Hepatocyte (in vitro differentiated cells): ENCODE measurements around the gene C11orf42. TPM values are rescaled to one million over a fixed set of nuclear protein-coding genes. Genes with fewer than 3 reads are reported as not detected.
A peak's percentile ranks its signal among the peaks of the same experiment; 100 is the strongest.
"Not testable (repeated sequence)": the region's sequence is repeated elsewhere in the genome, so short reads cannot be mapped to it uniquely, and the experiment has no call there.

Experiments used
- DNase-seq: peaks from one replicate; pipeline ENCODE4 v3.0.0-alpha.2; 2016; ENCODE audit warnings: low spot score
- H2AFZ ChIP-seq: fragments of 200-600 bp; sonication (generic); 2 replicates; pipeline ENCODE4 v1.6.0; 2016; ENCODE audit warnings: antibody characterized with exemption, mild to moderate bottlenecking
- H3K27ac ChIP-seq: fragments of 200-600 bp; sonication (generic); 2 replicates; pipeline ENCODE4 v1.5.1; 2016; ENCODE audit warnings: mild to moderate bottlenecking
- H3K27me3 ChIP-seq: fragments of 200-600 bp; sonication (generic); 2 replicates; pipeline ENCODE4 v1.6.1; 2016
- H3K36me3 ChIP-seq: fragments of 200-600 bp; sonication (generic); replicated peaks from 2 replicates; pipeline ENCODE4 v1.5.1; 2016; ENCODE audit warnings: low read depth; ENCODE audit not compliant: insufficient read depth
- H3K4me1 ChIP-seq: fragments of 200-600 bp; sonication (generic); 2 replicates; pipeline ENCODE4 v1.5.1; 2016; ENCODE audit warnings: mild to moderate bottlenecking, moderate library complexity; ENCODE audit not compliant: insufficient read depth
- H3K4me2 ChIP-seq: fragments of 200-600 bp; sonication (generic); 2 replicates; pipeline ENCODE4 v1.6.0; 2016
- H3K4me3 ChIP-seq: fragments of 200-600 bp; sonication (generic); 2 replicates; pipeline ENCODE4 v1.5.1; 2016; ENCODE audit warnings: mild to moderate bottlenecking
- H3K79me2 ChIP-seq: fragments of 200-600 bp; sonication (generic); 2 replicates; pipeline ENCODE4 v1.6.0; 2017; ENCODE audit warnings: mild to moderate bottlenecking
- H3K9me2 ChIP-seq: fragments of 200-600 bp; sonication (generic); replicated peaks from 2 replicates; pipeline ENCODE4 v1.6.0; 2017; ENCODE audit warnings: mild to moderate bottlenecking; ENCODE audit not compliant: insufficient read depth
- H3K9me3 ChIP-seq: fragments of 200-600 bp; sonication (generic); 2 replicates; pipeline ENCODE4 v1.5.1; 2016; ENCODE audit warnings: low read depth, mild to moderate bottlenecking
- H4K20me1 ChIP-seq: fragments of 200-600 bp; sonication (generic); 2 replicates; pipeline ENCODE4 v1.6.0; 2016; ENCODE audit warnings: mild to moderate bottlenecking; ENCODE audit not compliant: insufficient read depth, poor library complexity, severe bottlenecking
- EZH2 ChIP-seq: fragments of 200-600 bp; sonication (generic); IDR thresholded peaks from 2 replicates; pipeline ENCODE4 v1.6.1; 2016; ENCODE audit warnings: antibody characterized with exemption, mild to moderate bottlenecking, borderline replicate concordance
- EZH2phosphoT487 ChIP-seq: fragments of 200-600 bp; sonication (generic); IDR thresholded peaks from one replicate; pipeline ENCODE4 v1.6.1; 2018; ENCODE audit warnings: antibody characterized with exemption, mild to moderate bottlenecking, low read depth, moderate library complexity; ENCODE audit not compliant: unreplicated experiment, severe bottlenecking
- WGBS: methylation state at CpG from one replicate; pipeline ENCODE4 v1.1.6; 2016; ENCODE audit warnings: low lambda C conversion rate; ENCODE audit errors: missing lambda C conversion rate; 5-methylcytosine and 5-hydroxymethylcytosine counted together
- polyA plus RNA-seq: library from polyadenylated mRNA; unstranded; fragments of >200 nt; fragmentation: Nextera tagmentation; extraction: Ambion mirVana; gene quantifications from 2 replicates; pipeline ENCODE4 v1.2.1, GENCODE V29; 2016
- total RNA-seq: library from RNA; depleted of rRNA; stranded (reverse); fragments of >200 nt; gene quantifications from 2 replicates; pipeline ENCODE4 v1.2.3, GENCODE V29; 2014
- TF ChIP-seq, protein P1 (sequence below): fragments of 200-600 bp; sonication (generic); IDR thresholded peaks from 2 replicates; pipeline ENCODE4 v1.5.1; 2016; ENCODE audit warnings: antibody characterized with exemption, mild to moderate bottlenecking; ENCODE audit not compliant: poor library complexity

The C11orf42 gene
- total and polyA plus RNA-seq, 2 experiments from 2014 or later = not detected

GRCh38 chr11:6245536-6245935, 40.2 kb downstream of the C11orf42 start:
- TF ChIP-seq EZH2 (no peak), EZH2phosphoT487 (no peak)
- TF ChIP-seq, protein P1, sequence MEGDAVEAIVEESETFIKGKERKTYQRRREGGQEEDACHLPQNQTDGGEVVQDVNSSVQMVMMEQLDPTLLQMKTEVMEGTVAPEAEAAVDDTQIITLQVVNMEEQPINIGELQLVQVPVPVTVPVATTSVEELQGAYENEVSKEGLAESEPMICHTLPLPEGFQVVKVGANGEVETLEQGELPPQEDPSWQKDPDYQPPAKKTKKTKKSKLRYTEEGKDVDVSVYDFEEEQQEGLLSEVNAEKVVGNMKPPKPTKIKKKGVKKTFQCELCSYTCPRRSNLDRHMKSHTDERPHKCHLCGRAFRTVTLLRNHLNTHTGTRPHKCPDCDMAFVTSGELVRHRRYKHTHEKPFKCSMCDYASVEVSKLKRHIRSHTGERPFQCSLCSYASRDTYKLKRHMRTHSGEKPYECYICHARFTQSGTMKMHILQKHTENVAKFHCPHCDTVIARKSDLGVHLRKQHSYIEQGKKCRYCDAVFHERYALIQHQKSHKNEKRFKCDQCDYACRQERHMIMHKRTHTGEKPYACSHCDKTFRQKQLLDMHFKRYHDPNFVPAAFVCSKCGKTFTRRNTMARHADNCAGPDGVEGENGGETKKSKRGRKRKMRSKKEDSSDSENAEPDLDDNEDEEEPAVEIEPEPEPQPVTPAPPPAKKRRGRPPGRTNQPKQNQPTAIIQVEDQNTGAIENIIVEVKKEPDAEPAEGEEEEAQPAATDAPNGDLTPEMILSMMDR = no peak
- Histone ChIP-seq H3K27ac (no peak overlapping the region), H3K4me2 (no peak overlapping the region), H3K4me3 (no peak overlapping the region), H3K9me3 (no peaks in the 10 kb centered on the region), H3K79me2 (no peaks in the 10 kb centered on the region), H4K20me1 (no peaks in the 10 kb centered on the region), H3K36me3 (no peaks in the 10 kb centered on the region), H3K9me2 (no peaks in the 10 kb centered on the region), H3K27me3 (no peaks in the 10 kb centered on the region), H2AFZ (no peak overlapping the region), H3K4me1 (no peaks in the 10 kb centered on the region)
- 91% methylated on average over 2 of the region's 2 CpGs for WGBS
- DNase-seq = no peak

DNA sequence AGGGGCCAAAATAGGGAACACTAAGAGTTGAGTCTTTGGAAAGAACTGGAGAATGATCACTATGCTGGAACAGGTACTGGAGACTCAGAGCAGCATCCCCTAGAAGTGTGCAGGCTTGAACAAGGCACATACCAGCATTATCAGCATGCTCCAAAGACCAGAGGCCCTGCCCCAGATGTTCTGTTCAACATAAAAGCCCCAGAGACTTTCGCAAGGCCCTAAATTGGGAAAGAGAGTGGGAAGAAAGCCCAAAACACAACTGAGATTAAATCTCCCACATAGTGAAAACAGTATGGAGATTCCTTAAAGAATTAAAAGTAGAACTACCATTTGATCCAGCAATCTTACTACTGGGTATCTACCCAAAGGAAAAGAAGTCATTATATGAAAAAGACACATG, 42.9 kb downstream of the C11orf42 start:
- Histone ChIP-seq H3K4me2 (no peak overlapping the region), H3K4me3 (no peak overlapping the region), H4K20me1 (no peaks in the 10 kb centered on the region), H3K27me3 (no peaks in the 10 kb centered on the region), H3K27ac (no peak overlapping the region), H3K9me3 (no peaks in the 10 kb centered on the region), H3K79me2 (no peaks in the 10 kb centered on the region), H2AFZ (no peak overlapping the region), H3K4me1 (peaks cover 17% of the 10 kb centered on the region), H3K9me2 (no peaks in the 10 kb centered on the region), H3K36me3 (no peaks in the 10 kb centered on the region)
- TF ChIP-seq EZH2phosphoT487 (no peak), EZH2 (no peak)
- TF ChIP-seq, protein P1 = no peak
- DNase-seq = peak; percentile 35
- WGBS = 65% methylated on average over 1 of the region's 1 CpG

- not testable (repeated sequence) for H3K79me2 ChIP-seq, H4K20me1 ChIP-seq, H3K4me2 ChIP-seq, H3K9me2 ChIP-seq, H3K36me3 ChIP-seq, H3K9me3 ChIP-seq, H3K4me3 ChIP-seq, DNase-seq, H3K27ac ChIP-seq, H2AFZ ChIP-seq, H3K27me3 ChIP-seq
- H3K4me1 ChIP-seq = peaks cover 17% of the 10 kb centered on the region
- WGBS = 96% methylated on average over 3 of the region's 3 CpGs
These were observed 43.5 kb downstream of the C11orf42 start for GRCh38 chr11:6248897-6249296.

GRCh38 chr11:6249770-6250555, 44.6 kb downstream of the C11orf42 start:
- TF ChIP-seq, protein P1 = no peak
- TF ChIP-seq EZH2phosphoT487 (no peak), EZH2 (no peak)
- no peak overlapping the region for H3K4me2 ChIP-seq
- H3K4me1 ChIP-seq = peaks cover 17% of the 10 kb centered on the region
- no peaks in the 10 kb centered on the region for H3K9me3 ChIP-seq
- H3K27me3 ChIP-seq = no peaks in the 10 kb centered on the region
- peak; percentile 78 for DNase-seq
- no peak overlapping the region for H3K4me3 ChIP-seq
- H3K9me2 ChIP-seq = no peaks in the 10 kb centered on the region
- H2AFZ ChIP-seq = no peak overlapping the region
- H3K79me2 ChIP-seq = no peaks in the 10 kb centered on the region
- H4K20me1 ChIP-seq = no peaks in the 10 kb centered on the region
- H3K36me3 ChIP-seq = no peaks in the 10 kb centered on the region
- WGBS = 55% methylated on average over 3 of the region's 3 CpGs
- peak overlapping the region; percentile 66 for H3K27ac ChIP-seq
